DMS53 treated with DMSO at 0.1 percent for 48 hours (cell line): ENCODE data around the gene UBB.

ENCODE experiments used
- DNase-seq: peaks from one replicate; lab custom pipeline; 2025; ENCODE audit not compliant: unreplicated experiment; lab: John Stamatoyannopoulos, UW

UBB gene

GRCh38 chr17:16417399-16417798, 36.5 kb downstream of the UBB start:
- no peak for DNase-seq

- no peak for DNase-seq
Measured at GRCh38 chr17:16417896-16418684, 37.2 kb downstream of the UBB start.

GRCh38 chr17:16418685-16419068, 37.8 kb downstream of the UBB start:
- DNase-seq: no peak

- no peak for DNase-seq
Measured at GRCh38 chr17:16419074-16419928, 38.4 kb downstream of the UBB start.

GRCh38 chr17:16419929-16420271, 39.0 kb downstream of the UBB start:
- DNase-seq: no peak

GRCh38 chr17:16422416-16422815, 41.5 kb downstream of the UBB start:
- DNase-seq: no peak

- DNase-seq: no peak
Measured at GRCh38 chr17:16423226-16423872, 42.5 kb downstream of the UBB start.

- no peak for DNase-seq
Measured at GRCh38 chr17:16425202-16425601, 44.3 kb downstream of the UBB start.

GRCh38 chr17:16425698-16426659, 45.1 kb downstream of the UBB start:
- peak; percentile 63 for DNase-seq

GRCh38 chr17:16427020-16427419, 46.1 kb downstream of the UBB start:
- DNase-seq: no peak

GRCh38 chr17:16428098-16428882, 47.4 kb downstream of the UBB start:
- no peak for DNase-seq

- no peak for DNase-seq
Measured at GRCh38 chr17:16429083-16429482, 48.2 kb downstream of the UBB start.

GRCh38 chr17:16430650-16431049, 49.8 kb downstream of the UBB start:
- DNase-seq: no peak

- no peak for DNase-seq
Measured at GRCh38 chr17:16432017-16432416, 51.1 kb downstream of the UBB start.
